ENCODE data around the gene CCDC77.
"Not testable (repeated sequence)": the region's sequence is repeated elsewhere in the genome, so short reads cannot be mapped to it uniquely, and the experiment has no call there.

CCDC77 gene

GRCh38 chr12:401235-402028, at the start of gene CCDC77:
CCDC77 (plus strand) TSS chr12:401644; CDS start chr12:409384, 7,740 bp downstream.
- DNase-seq (ENCODE audit: low read depth) = peak; percentile 95

GRCh38 chr12:356276-356988, 45.0 kb upstream of the CCDC77 start:
- peak; percentile 20 for DNase-seq (ENCODE audit: low read depth)

GRCh38 chr12:359091-359490, 42.4 kb upstream of the CCDC77 start:
- DNase-seq (ENCODE audit: low read depth) = no peak

GRCh38 chr12:366820-367219, 34.6 kb upstream of the CCDC77 start:
- no peak for DNase-seq (ENCODE audit: low read depth)

GRCh38 chr12:367972-368371, 33.5 kb upstream of the CCDC77 start:
- no peak for DNase-seq (ENCODE audit: low read depth)

GRCh38 chr12:370739-371485, 30.5 kb upstream of the CCDC77 start:
- not testable (repeated sequence) for DNase-seq (ENCODE audit: low read depth)

- DNase-seq (ENCODE audit: low read depth) = peak; percentile 66
Observed at GRCh38 chr12:386651-387050, 14.8 kb upstream of the CCDC77 start.

GRCh38 chr12:388012-388411, 13.4 kb upstream of the CCDC77 start:
- DNase-seq (ENCODE audit: low read depth) = peak; percentile 16

GRCh38 chr12:388541-389141, 12.8 kb upstream of the CCDC77 start:
- DNase-seq (ENCODE audit: low read depth) = peak; percentile 58

GRCh38 chr12:389142-390096, 12.0 kb upstream of the CCDC77 start, which contains the start of gene KDM5A:
KDM5A (minus strand) TSS chr12:389320; CDS start chr12:389091, 229 bp downstream.
- DNase-seq (ENCODE audit: low read depth) = peak; percentile 97

GRCh38 chr12:400828-401227, 616 bp upstream of the CCDC77 start:
- DNase-seq (ENCODE audit: low read depth) = no peak

- peak; percentile 61 for DNase-seq (ENCODE audit: low read depth)
Observed at GRCh38 chr12:402029-402389, 565 bp downstream of the CCDC77 start.

- DNase-seq (ENCODE audit: low read depth) = no peak
Observed at GRCh38 chr12:414859-415258, 13.4 kb downstream of the CCDC77 start.

- DNase-seq (ENCODE audit: low read depth) = no peak
Observed at GRCh38 chr12:418432-418831, 17.0 kb downstream of the CCDC77 start.

GRCh38 chr12:422526-422925, 21.1 kb downstream of the CCDC77 start:
- DNase-seq (ENCODE audit: low read depth) = no peak

- not testable (repeated sequence) for DNase-seq (ENCODE audit: low read depth)
Observed at GRCh38 chr12:435737-436136, 34.3 kb downstream of the CCDC77 start.

GRCh38 chr12:442235-442884, 40.9 kb downstream of the CCDC77 start:
- DNase-seq (ENCODE audit: low read depth) = peak; percentile 69

GRCh38 chr12:447141-447540, 45.7 kb downstream of the CCDC77 start:
- no peak for DNase-seq (ENCODE audit: low read depth)

GRCh38 chr12:449203-449602, 47.8 kb downstream of the CCDC77 start:
- no peak for DNase-seq (ENCODE audit: low read depth)

- no peak for DNase-seq (ENCODE audit: low read depth)
Observed at GRCh38 chr12:450438-450837, 49.0 kb downstream of the CCDC77 start.

All from ELR (cell line).